Body of pancreas (tissue), 4 donors: ENCODE measurements around the gene IPO7. TPM values are rescaled to one million over a fixed set of nuclear protein-coding genes. Genes with fewer than 3 reads are reported as not detected.

Experiments
- ATAC-seq: fragments of 150-250 bp; one replicate; pipeline ENCODE4 v1.9.1; 2016
- DNase-seq, 4 donors: peaks; one replicate each; pipeline ENCODE4 v3.0.0-alpha.2; 2019
- H3K27ac ChIP-seq, 4 donors: fragments of 200-600 bp; sonication (generic); 1 replicate in 3 of 4; 2 replicates in 1 of 4; pipeline versions ENCODE4 v1.5.1 to v1.6.1; 2016 to 2019; ENCODE audit warnings: mild to moderate bottlenecking in 1 of 4, mixed read lengths in 1 of 4, moderate library complexity in 1 of 4
- H3K27me3 ChIP-seq, 2 donors: fragments of 200-600 bp; sonication (generic); one replicate each; pipeline ENCODE4 v1.6.0; 2016; ENCODE audit warnings: mild to moderate bottlenecking in 1 of 2
- H3K36me3 ChIP-seq, 2 donors: fragments of 200-600 bp; sonication (generic); replicated peaks in 1 of 2; 2 replicates each; pipeline ENCODE4 v1.5.1; 2016; ENCODE audit warnings: low read depth in 2 of 2; ENCODE audit not compliant: insufficient read depth in 1 of 2
- H3K4me1 ChIP-seq: fragments of 200-600 bp; sonication (generic); one replicate; pipeline ENCODE4 v1.6.0; 2016
- H3K4me3 ChIP-seq, 2 donors: fragments of 200-600 bp; sonication (generic); 1 replicate in 1 of 2; 2 replicates in 1 of 2; pipeline ENCODE4 v1.5.1; 2016 to 2019
- H3K9me3 ChIP-seq, 3 donors: fragments of 200-600 bp; sonication (generic); 1 replicate in 2 of 3; 2 replicates in 1 of 3; pipeline ENCODE4 v1.5.1; 2016
- CTCF ChIP-seq, 7 experiments: fragments of 450-650 bp in 4 of 7; fragments of 200-600 bp in 3 of 7; sonication (generic) in 3 of 7; IDR thresholded peaks; one replicate each; pipeline ENCODE4 v1.5.1; 2016 to 2019; ENCODE audit warnings: antibody characterized with exemption in 7 of 7
- POLR2A ChIP-seq, 3 donors: fragments of 450-650 bp; IDR thresholded peaks; one replicate each; pipeline ENCODE4 v1.6.1; 2016; ENCODE audit warnings: antibody characterized with exemption in 3 of 3, mild to moderate bottlenecking in 2 of 3
- WGBS, 2 donors: methylation state at CpG; one replicate each; pipeline ENCODE4 v1.1.5; 2017; 5-methylcytosine and 5-hydroxymethylcytosine counted together
- intact Hi-C: fragments of 100-400 bp; cut with DNase I; formaldehyde crosslinking; loops from one replicate; pipeline ENCODE4 v1.15.1; 2023
- total RNA-seq, 2 donors: library from RNA; depleted of rRNA; stranded (reverse); fragments of >200 nt; gene quantifications; one replicate each; pipeline ENCODE4 v1.1.0, GENCODE V29; 2016

Gene IPO7
- total RNA-seq, 2 donors from 2014 or later: 54.0 to 167 TPM

GRCh38 chr11:9462806-9463537 lies 78.5 kb downstream of the IPO7 start:
- H3K27me3 ChIP-seq: no peaks in the 10 kb centered on the region
- no peak overlapping the region for H3K27ac ChIP-seq
- TF ChIP-seq CTCF (IDR thresholded peaks at IDR 0.05) (no peak), POLR2A (IDR thresholded peaks at IDR 0.05) (no peak)
- H3K4me3 ChIP-seq: no peak overlapping the region
- intact Hi-C loops: no loop called here
- H3K4me1 ChIP-seq: peaks cover 26% of the 10 kb centered on the region
- WGBS, 2 donors: 85 to 92% methylated on average over 8 of the region's 8 CpGs
- no peaks in the 10 kb centered on the region for H3K36me3 ChIP-seq
- ATAC-seq (no peak), DNase-seq (no peak)
- no peaks in the 10 kb centered on the region for H3K9me3 ChIP-seq

- intact Hi-C loops: no loop called here
- Histone ChIP-seq H3K36me3 (peaks cover 0 to 13% of the 10 kb centered on the region in 2 donors), H3K9me3 (no peaks in the 10 kb centered on the region), H3K4me3 (no peak overlapping the region), H3K4me1 (no peaks in the 10 kb centered on the region), H3K27ac (no peak overlapping the region), H3K27me3 (no peaks in the 10 kb centered on the region)
- DNase-seq (no peak), ATAC-seq (no peak)
- WGBS, 2 donors: 84% methylated on average over 4 of the region's 4 CpGs
- no peak for TF ChIP-seq CTCF (IDR thresholded peaks at IDR 0.05)
- TF ChIP-seq POLR2A (IDR thresholded peaks at IDR 0.05): no peak
These were observed 86.3 kb downstream of the IPO7 start for GRCh38 chr11:9470765-9471164.

GRCh38 chr11:9473408-9473807 lies 89.0 kb downstream of the IPO7 start:
- Histone ChIP-seq H3K9me3 (no peaks in the 10 kb centered on the region), H3K4me3 (no peak overlapping the region), H3K27me3 (no peaks in the 10 kb centered on the region), H3K36me3 (peaks cover 3 to 13% of the 10 kb centered on the region in 2 donors), H3K27ac (no peak overlapping the region), H3K4me1 (no peaks in the 10 kb centered on the region)
- DNase-seq (no peak), ATAC-seq (no peak)
- no peak for TF ChIP-seq CTCF (IDR thresholded peaks at IDR 0.05)
- no peak for TF ChIP-seq POLR2A (IDR thresholded peaks at IDR 0.05)
- intact Hi-C loops: no loop called here

GRCh38 chr11:9479899-9480298 lies 95.4 kb downstream of the IPO7 start:
- DNase-seq (no peak), ATAC-seq (no peak)
- TF ChIP-seq CTCF (IDR thresholded peaks at IDR 0.05): no peak
- no peak for TF ChIP-seq POLR2A (IDR thresholded peaks at IDR 0.05)
- H3K4me3 ChIP-seq: no peak overlapping the region
- no peaks in the 10 kb centered on the region for H3K9me3 ChIP-seq
- no peaks in the 10 kb centered on the region for H3K4me1 ChIP-seq
- H3K36me3 ChIP-seq: peaks cover 3 to 5% of the 10 kb centered on the region in 2 donors
- no peak overlapping the region for H3K27ac ChIP-seq
- WGBS, 2 donors: 52 to 59% methylated on average over 2 of the region's 2 CpGs
- intact Hi-C loops: no loop called here
- H3K27me3 ChIP-seq: no peaks in the 10 kb centered on the region
